ENCODE data around the gene FOXP1.
A peak's percentile ranks its signal among the peaks of the same experiment; 100 is the strongest.

Gene FOXP1

GRCh38 chr3:71392251-71392650, 191.3 kb downstream of the FOXP1 start:
- no peak overlapping the region for H3K27ac ChIP-seq (ENCODE audit: poor library complexity, severe bottlenecking)
- H3K4me3 ChIP-seq (ENCODE audit: severe bottlenecking): no peak overlapping the region
- no peaks in the 10 kb centered on the region for H3K9me3 ChIP-seq (ENCODE audit: severe bottlenecking)
- DNase-seq (ENCODE audit: low spot score): no peak
- H3K4me1 ChIP-seq (ENCODE audit: insufficient read depth, poor library complexity, severe bottlenecking): peaks cover 16% of the 10 kb centered on the region
- ATAC-seq (ENCODE audit: low read depth): no peak
- H3K36me3 ChIP-seq (ENCODE audit: low read depth): no peaks in the 10 kb centered on the region
- no peaks in the 10 kb centered on the region for H3K27me3 ChIP-seq (ENCODE audit: insufficient read depth, poor library complexity, severe bottlenecking)
- TF ChIP-seq CTCF (IDR thresholded peaks at IDR 0.05; ENCODE audit: poor library complexity, severe bottlenecking): no peak

GRCh38 chr3:71391361-71391760, 192.2 kb downstream of the FOXP1 start:
- no peak overlapping the region for H3K4me3 ChIP-seq (ENCODE audit: severe bottlenecking)
- no peak for TF ChIP-seq CTCF (IDR thresholded peaks at IDR 0.05; ENCODE audit: poor library complexity, severe bottlenecking)
- no peaks in the 10 kb centered on the region for H3K9me3 ChIP-seq (ENCODE audit: severe bottlenecking)
- DNase-seq (ENCODE audit: low spot score): no peak
- no peaks in the 10 kb centered on the region for H3K27me3 ChIP-seq (ENCODE audit: insufficient read depth, poor library complexity, severe bottlenecking)
- H3K4me1 ChIP-seq (ENCODE audit: insufficient read depth, poor library complexity, severe bottlenecking): peaks cover 14% of the 10 kb centered on the region
- H3K36me3 ChIP-seq (ENCODE audit: low read depth): no peaks in the 10 kb centered on the region
- no peak for ATAC-seq (ENCODE audit: low read depth)
- no peak overlapping the region for H3K27ac ChIP-seq (ENCODE audit: poor library complexity, severe bottlenecking)

GRCh38 chr3:71389911-71390573, 193.5 kb downstream of the FOXP1 start:
- H3K4me1 ChIP-seq (ENCODE audit: insufficient read depth, poor library complexity, severe bottlenecking): peaks cover 5% of the 10 kb centered on the region
- H3K9me3 ChIP-seq (ENCODE audit: severe bottlenecking): no peaks in the 10 kb centered on the region
- peak overlapping the region; percentile 21 for H3K27ac ChIP-seq (ENCODE audit: poor library complexity, severe bottlenecking)
- peak; percentile 55 for ATAC-seq (ENCODE audit: low read depth)
- no peak for DNase-seq (ENCODE audit: low spot score)
- H3K4me3 ChIP-seq (ENCODE audit: severe bottlenecking): no peak overlapping the region
- H3K27me3 ChIP-seq (ENCODE audit: insufficient read depth, poor library complexity, severe bottlenecking): no peaks in the 10 kb centered on the region
- TF ChIP-seq CTCF (IDR thresholded peaks at IDR 0.05; ENCODE audit: poor library complexity, severe bottlenecking): no peak
- H3K36me3 ChIP-seq (ENCODE audit: low read depth): no peaks in the 10 kb centered on the region

GRCh38 chr3:71389191-71389590, 194.3 kb downstream of the FOXP1 start:
- TF ChIP-seq CTCF (IDR thresholded peaks at IDR 0.05; ENCODE audit: poor library complexity, severe bottlenecking): no peak
- H3K4me3 ChIP-seq (ENCODE audit: severe bottlenecking): no peak overlapping the region
- DNase-seq (ENCODE audit: low spot score) (no peak), ATAC-seq (ENCODE audit: low read depth) (no peak)
- H3K27me3 ChIP-seq (ENCODE audit: insufficient read depth, poor library complexity, severe bottlenecking): no peaks in the 10 kb centered on the region
- no peaks in the 10 kb centered on the region for H3K36me3 ChIP-seq (ENCODE audit: low read depth)
- peaks cover 5% of the 10 kb centered on the region for H3K4me1 ChIP-seq (ENCODE audit: insufficient read depth, poor library complexity, severe bottlenecking)
- H3K27ac ChIP-seq (ENCODE audit: poor library complexity, severe bottlenecking): no peak overlapping the region
- H3K9me3 ChIP-seq (ENCODE audit: severe bottlenecking): no peaks in the 10 kb centered on the region

- H3K36me3 ChIP-seq (ENCODE audit: low read depth): no peaks in the 10 kb centered on the region
- H3K9me3 ChIP-seq (ENCODE audit: severe bottlenecking): no peaks in the 10 kb centered on the region
- DNase-seq (ENCODE audit: low spot score): no peak
- no peak for ATAC-seq (ENCODE audit: low read depth)
- no peak overlapping the region for H3K4me3 ChIP-seq (ENCODE audit: severe bottlenecking)
- H3K27me3 ChIP-seq (ENCODE audit: insufficient read depth, poor library complexity, severe bottlenecking): no peaks in the 10 kb centered on the region
- no peak overlapping the region for H3K27ac ChIP-seq (ENCODE audit: poor library complexity, severe bottlenecking)
- TF ChIP-seq CTCF (IDR thresholded peaks at IDR 0.05; ENCODE audit: poor library complexity, severe bottlenecking): no peak
- peaks cover 5% of the 10 kb centered on the region for H3K4me1 ChIP-seq (ENCODE audit: insufficient read depth, poor library complexity, severe bottlenecking)
These were observed 194.9 kb downstream of the FOXP1 start for GRCh38 chr3:71388535-71389120.
